Measurements from ENCODE around the gene RRP1. TPM values are rescaled to one million over a fixed set of nuclear protein-coding genes. Genes with fewer than 3 reads are reported as not detected.

RRP1 gene
- total RNA-seq, 2 donors from 2014 or later, result 14.5 to 25.7 TPM

GRCh38 chr21:43744725-43745124 lies 44.7 kb upstream of the RRP1 start:
- Histone ChIP-seq H3K27me3 (no peaks in the 10 kb centered on the region), H3K9ac (ENCODE audit: low read depth in 2 of 2, low read length in 2 of 2) (no peak overlapping the region), H3K4me1 (no peaks in the 10 kb centered on the region), H3K4me3 (no peak overlapping the region), H3K9me3 (no peaks in the 10 kb centered on the region), H3K36me3 (no peaks in the 10 kb centered on the region), H3K27ac (no peak overlapping the region)
- no peak for DNase-seq
- intact Hi-C loops (cut with DNase I), result no loop called here
- TF ChIP-seq CTCF (IDR thresholded peaks at IDR 0.05), result no peak

DNA sequence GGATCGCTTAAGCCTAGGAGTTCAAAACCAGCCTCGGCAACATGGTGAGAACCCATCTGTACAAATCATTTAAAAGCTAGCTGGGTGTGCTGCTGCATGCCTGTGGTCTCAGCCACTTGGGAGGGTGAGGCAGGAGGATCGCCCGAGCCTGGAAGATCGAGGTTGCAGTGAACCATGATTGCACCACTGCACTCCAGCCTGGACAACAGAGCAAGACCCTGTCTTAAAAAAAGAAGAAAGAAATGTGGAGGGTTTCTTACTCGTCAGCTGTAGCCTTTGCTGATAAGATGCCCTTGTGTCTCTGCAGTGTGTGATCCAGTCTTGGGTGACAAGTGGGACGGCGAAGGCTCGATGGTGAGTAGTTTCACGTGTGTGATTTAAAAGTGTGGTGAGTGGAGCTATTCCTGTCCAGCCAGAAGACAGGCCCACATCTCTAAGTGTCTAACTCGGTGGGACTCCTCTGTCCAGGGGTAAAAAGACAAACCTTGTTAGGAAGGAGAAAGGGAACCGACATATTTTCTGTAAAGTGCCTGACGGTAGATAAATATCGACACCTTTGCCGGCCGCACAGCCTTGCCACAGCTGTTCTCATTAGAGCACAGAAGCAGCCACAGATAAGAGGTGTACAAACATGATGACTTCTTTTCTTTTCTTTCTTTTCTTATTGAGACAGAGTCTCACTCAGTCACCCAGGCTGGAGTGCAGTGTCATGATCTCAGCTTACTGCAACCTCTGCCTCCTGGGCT lies 43.4 kb upstream of the RRP1 start:
- no peaks in the 10 kb centered on the region for H3K4me1 ChIP-seq
- no peak for TF ChIP-seq CTCF (IDR thresholded peaks at IDR 0.05)
- no peaks in the 10 kb centered on the region for H3K27me3 ChIP-seq
- H3K9ac ChIP-seq (ENCODE audit: low read depth in 2 of 2, low read length in 2 of 2), result no peak overlapping the region
- H3K27ac ChIP-seq, result no peak overlapping the region
- no peaks in the 10 kb centered on the region for H3K9me3 ChIP-seq
- no peak for DNase-seq
- no peak overlapping the region for H3K4me3 ChIP-seq
- intact Hi-C loops (cut with DNase I), result no loop called here
- no peaks in the 10 kb centered on the region for H3K36me3 ChIP-seq

GRCh38 chr21:43748622-43749021 lies 40.8 kb upstream of the RRP1 start:
- no peak for DNase-seq
- Histone ChIP-seq H3K4me1 (no peaks in the 10 kb centered on the region), H3K27ac (no peak overlapping the region), H3K27me3 (no peaks in the 10 kb centered on the region), H3K9me3 (no peaks in the 10 kb centered on the region), H3K9ac (ENCODE audit: low read depth in 2 of 2, low read length in 2 of 2) (no peak overlapping the region), H3K36me3 (peaks cover 4% of the 10 kb centered on the region), H3K4me3 (no peak overlapping the region)
- intact Hi-C loops (cut with DNase I), result no loop called here
- no peak for TF ChIP-seq CTCF (IDR thresholded peaks at IDR 0.05)

- H3K9me3 ChIP-seq, result no peaks in the 10 kb centered on the region
- DNase-seq, result no peak
- no peaks in the 10 kb centered on the region for H3K4me1 ChIP-seq
- H3K4me3 ChIP-seq, result no peak overlapping the region
- TF ChIP-seq CTCF (IDR thresholded peaks at IDR 0.05), result no peak
- H3K27me3 ChIP-seq, result no peaks in the 10 kb centered on the region
- H3K9ac ChIP-seq (ENCODE audit: low read depth in 2 of 2, low read length in 2 of 2), result no peak overlapping the region
- no peak overlapping the region for H3K27ac ChIP-seq
- H3K36me3 ChIP-seq, result peaks cover 9% of the 10 kb centered on the region
- intact Hi-C loops (cut with DNase I), result no loop called here
These were observed 39.6 kb upstream of the RRP1 start for GRCh38 chr21:43749651-43750262.

DNA sequence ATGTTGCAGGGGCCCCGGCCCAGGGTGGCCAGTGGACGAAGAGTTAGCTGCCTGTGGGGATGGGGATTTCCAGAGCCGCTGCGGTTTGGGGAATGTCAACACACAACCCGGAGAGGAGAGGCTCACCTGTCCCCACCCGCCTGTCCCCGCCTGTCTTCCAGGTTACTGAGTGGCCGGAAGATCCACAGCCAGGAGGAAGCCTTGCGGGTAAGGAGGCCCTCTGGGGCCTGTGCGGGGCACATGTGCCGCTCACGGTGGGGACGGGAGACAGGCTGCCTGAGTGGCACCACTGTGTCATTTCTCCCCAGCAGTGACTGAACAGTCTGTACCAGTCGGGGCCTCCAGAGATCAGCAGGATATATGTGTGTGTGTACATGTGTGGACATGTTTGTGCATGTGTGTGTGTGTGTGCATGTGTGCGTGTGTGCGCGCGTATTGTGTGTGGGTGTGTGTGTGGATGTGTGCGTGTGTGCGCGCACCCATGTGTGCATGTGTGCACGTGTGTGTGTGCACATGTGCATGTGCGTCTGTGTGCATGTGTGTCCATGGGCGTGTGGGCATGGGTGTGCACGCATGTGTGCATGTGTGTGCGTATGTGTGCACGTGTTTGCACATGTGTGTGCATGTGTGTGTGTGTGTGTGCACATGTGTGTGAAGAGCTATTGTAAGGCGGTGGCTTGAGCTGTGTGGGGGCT lies 38.9 kb upstream of the RRP1 start:
- H3K36me3 ChIP-seq, result peaks cover 10% of the 10 kb centered on the region
- no peaks in the 10 kb centered on the region for H3K27me3 ChIP-seq
- H3K4me1 ChIP-seq, result no peaks in the 10 kb centered on the region
- no peak for DNase-seq
- no peak overlapping the region for H3K4me3 ChIP-seq
- no peak for TF ChIP-seq CTCF (IDR thresholded peaks at IDR 0.05)
- no peaks in the 10 kb centered on the region for H3K9me3 ChIP-seq
- no peak overlapping the region for H3K27ac ChIP-seq
- intact Hi-C loops (cut with DNase I), result no loop called here
- H3K9ac ChIP-seq (ENCODE audit: low read depth in 2 of 2, low read length in 2 of 2), result no peak overlapping the region

Data from colonic mucosa (tissue), 4 donors.